HepG2 (cell line): ENCODE data around the gene NATD1. TPM values are rescaled to one million over a fixed set of nuclear protein-coding genes. Genes with fewer than 3 reads are reported as not detected.

ENCODE experiments used
- ATAC-seq: fragments of 200-7000 bp; cut with Tn5 transposase; 3 replicates; pipeline ENCODE4 v1.9.1; 2020; ENCODE audit warnings: mild to moderate bottlenecking, moderate library complexity
- BruUV-seq: library from RNA; stranded (reverse); fragments of 400-500 nt; replicated peaks from 2 replicates; lab custom pipeline; 2021; lab: Mats Ljungman, UMichigan
- CTCF ChIA-PET: fragments of 300-600 bp; formaldehyde crosslinking; extraction: SDS; loops from one replicate; lab custom pipeline; 2021; ENCODE audit warnings: low total read pairs, inconsistent platforms, low intra/inter-chr PET ratio; lab: Yijun Ruan, JAX
- POLR2A ChIA-PET: fragments of 350-600 bp; sonication (Branson Sonifier 250); formaldehyde crosslinking; loops from one replicate; lab custom pipeline; 2020; ENCODE audit warnings: antibody characterized with exemption, inconsistent platforms; lab: Yijun Ruan, JAX
- DNase-seq: peaks from one replicate; pipeline ENCODE4 v3.0.0-alpha.2; 2015; ENCODE audit warnings: low spot score
- FAIRE-seq: peaks from 3 replicates; lab custom pipeline; 2011; peaks lifted over from hg19 to GRCh38; lab: Jason Lieb, UNC
- H2AFZ ChIP-seq: one replicate; pipeline ENCODE4 v1.6.1; 2011; ENCODE audit warnings: low read length, inconsistent platforms
- H3K27ac ChIP-seq: fragments of 300-600 bp; 3 replicates; pipeline ENCODE4 v1.8.0; 2011; ENCODE audit warnings: mixed run types, mild to moderate bottlenecking, mixed read lengths, low read length, inconsistent platforms; ENCODE audit not compliant: insufficient read depth; ENCODE audit errors: extremely low read length
- H3K27me3 ChIP-seq, 2 experiments: fragments of 200-600 bp in 1 of 2; 2 replicates in 1 of 2; 3 replicates in 1 of 2; pipeline versions ENCODE4 v1.6.0 to v1.8.0; 2011; ENCODE audit warnings: low read length in 2 of 2, mild to moderate bottlenecking in 2 of 2, moderate library complexity in 2 of 2, inconsistent platforms in 1 of 2; ENCODE audit not compliant: insufficient read depth in 2 of 2, control insufficient read depth in 1 of 2
- H3K36me3 ChIP-seq, 2 experiments: fragments of 200-600 bp in 1 of 2; replicated peaks in 1 of 2; 2 replicates in 1 of 2; 3 replicates in 1 of 2; pipeline versions ENCODE4 v1.5.1 to v1.8.0; 2011; ENCODE audit warnings: low read length in 2 of 2, inconsistent platforms in 1 of 2; ENCODE audit not compliant: insufficient read depth in 2 of 2, control insufficient read depth in 1 of 2
- H3K4me1 ChIP-seq: 2 replicates; pipeline ENCODE4 v1.5.1; 2012; ENCODE audit warnings: low read length, inconsistent platforms; ENCODE audit not compliant: insufficient read depth
- H3K4me2 ChIP-seq: 2 replicates; pipeline ENCODE4 v1.6.0; 2011; ENCODE audit warnings: low read depth, low read length, inconsistent platforms
- H3K4me3 ChIP-seq, 3 experiments: fragments of 200-600 bp in 1 of 3; sonication (generic), shearing (Covaris generic) in 1 of 3; replicated peaks in 1 of 3; 2 replicates each; pipeline ENCODE4 v1.5.1; 2011 to 2016; ENCODE audit warnings: low read length in 3 of 3, inconsistent platforms in 2 of 3, low read depth in 2 of 3, mild to moderate bottlenecking in 2 of 3, control low read depth in 1 of 3, mixed read lengths in 1 of 3; ENCODE audit not compliant: insufficient read depth in 1 of 3
- H3K79me2 ChIP-seq: one replicate; pipeline ENCODE4 v1.6.1; 2011; ENCODE audit warnings: low read length, inconsistent platforms; ENCODE audit not compliant: insufficient read depth
- H3K9ac ChIP-seq: 2 replicates; pipeline ENCODE4 v1.6.0; 2011; ENCODE audit warnings: mild to moderate bottlenecking, low read depth, low read length, inconsistent platforms; ENCODE audit not compliant: insufficient read depth
- H3K9me3 ChIP-seq: 2 replicates; pipeline ENCODE4 v1.5.1; 2012; ENCODE audit warnings: mild to moderate bottlenecking, low read length
- H4K20me1 ChIP-seq: 2 replicates; pipeline ENCODE4 v1.6.0; 2011; ENCODE audit warnings: inconsistent platforms, mild to moderate bottlenecking, low read length, moderate library complexity; ENCODE audit not compliant: insufficient read depth
- ASH2L ChIP-seq: fragments of 300-600, 200-600 bp; sonication (generic); IDR thresholded peaks from 2 replicates; pipeline ENCODE4 v1.7.0; 2017; ENCODE audit warnings: low read depth, mild to moderate bottlenecking, moderate library complexity, mixed read lengths, low read length; ENCODE audit not compliant: insufficient read length
- FOXO4 ChIP-seq: sonication (generic); formaldehyde crosslinking; conservative IDR thresholded peaks from 2 replicates; pipeline ENCODE4 v1.8.1; 2023; ENCODE audit warnings: missing genetic modification reagents
- HMGXB4 ChIP-seq, 2 experiments: sonication (generic) in 1 of 2; formaldehyde crosslinking in 1 of 2; IDR thresholded peaks; 2 replicates each; pipeline versions ENCODE4 v1.4.0 to v1.6.1; 2018 to 2020; ENCODE audit warnings: missing genetic modification reagents in 2 of 2, borderline replicate concordance in 1 of 2, low read depth in 1 of 2, mild to moderate bottlenecking in 1 of 2, missing biosample characterization in 1 of 2
- MNT ChIP-seq: fragments of 450-650 bp; IDR thresholded peaks from 2 replicates; pipeline ENCODE4 v1.6.1; 2016
- PBX2 ChIP-seq: IDR thresholded peaks from 2 replicates; pipeline ENCODE4 v1.6.1; 2016; ENCODE audit warnings: control low read depth
- POLR2G ChIP-seq: fragments of 200-400 bp; formaldehyde crosslinking; IDR thresholded peaks from 2 replicates; pipeline ENCODE4 v1.6.1; 2018; ENCODE audit warnings: mild to moderate bottlenecking, low read depth, low read length, moderate library complexity
- SAP130 ChIP-seq: IDR thresholded peaks from 2 replicates; pipeline ENCODE4 v1.6.1; 2016; ENCODE audit warnings: low read depth
- TMF1 ChIP-seq: sonication (generic); formaldehyde crosslinking; IDR thresholded peaks from 2 replicates; pipeline ENCODE4 v1.8.1; 2022; ENCODE audit warnings: low read depth, missing genetic modification reagents
- ZFP36L2 ChIP-seq: sonication (generic); formaldehyde crosslinking; IDR thresholded peaks from 2 replicates; pipeline ENCODE4 v1.4.0; 2020; ENCODE audit warnings: missing genetic modification reagents
- ZIK1 ChIP-seq: sonication (generic); formaldehyde crosslinking; IDR thresholded peaks from 2 replicates; pipeline ENCODE4 v1.5.0; 2020; ENCODE audit warnings: mild to moderate bottlenecking, low read depth, missing genetic modification reagents, borderline replicate concordance
- ZNF547 ChIP-seq: sonication (generic); formaldehyde crosslinking; IDR thresholded peaks from 2 replicates; pipeline ENCODE4 v1.5.1; 2020; ENCODE audit warnings: mild to moderate bottlenecking, missing genetic modification reagents
- ZNF800 ChIP-seq: sonication (generic); formaldehyde crosslinking; IDR thresholded peaks from 2 replicates; pipeline ENCODE4 v1.4.0; 2020; ENCODE audit warnings: missing genetic modification reagents
- WGBS: methylation state at CpG from one replicate; pipeline ENCODE4 v1.1.6; 2017; ENCODE audit warnings: low lambda C conversion rate; 5-methylcytosine and 5-hydroxymethylcytosine counted together
- in situ Hi-C: cut with HindIII; loops from 2 replicates; pipeline ENCODE4 v1.10.0; 2017; ENCODE audit warnings: low pct_unique_long_range_greater_than_20kb; ENCODE audit not compliant: extremely low pct_ligation_motif_present
- intact Hi-C: fragments of 100-400 bp; cut with micrococcal nuclease; formaldehyde crosslinking; loops from one replicate; pipeline ENCODE4 v1.10.0; 2022; ENCODE audit not compliant: unreplicated experiment
- polyA plus RNA-seq, 8 experiments: library from polyadenylated mRNA; depleted of rRNA in 3 of 8; stranded (reverse) in 7 of 8; unstranded in 1 of 8; fragments of >200 nt; fragmentation: Illumina TruSeq in 4 of 8; extraction: Trizol in 4 of 8; gene quantifications; 2 replicates each; pipeline versions ENCODE4 v1.2.1 to v1.2.3, GENCODE V29; 2011 to 2016; ENCODE audit warnings: low read depth in 4 of 8, missing spikeins in 1 of 8, mixed read lengths in 1 of 8; ENCODE audit not compliant: insufficient read depth in 1 of 8
- total RNA-seq, 5 experiments: library from RNA; depleted of rRNA; stranded (reverse); fragments of >200 nt; fragmentation: Illumina TruSeq; extraction: Trizol; gene quantifications; 2 replicates each; pipeline ENCODE4 v1.2.3, GENCODE V29; 2016; ENCODE audit warnings: low read depth in 1 of 5

The NATD1 gene
- total and polyA plus RNA-seq, 2 of the 13 experiments (the other 11 are each of a cell fraction or from before 2014, with no cell fraction given), result 0.31 to 2.3 TPM

- ChIA-PET POLR2A (interaction anchor here (3.6 to 4.1 kb wide), 2 partner anchors 10 to 241 kb away, joined by 16 to 56 read pairs; partner anchors contain the start of gene USP22), CTCF (no interaction called here)
- peak within 1 kb of the TSS; percentile 90 for H3K27ac ChIP-seq
- DNase-seq (peak; percentile 97), FAIRE-seq (peak; percentile 43), ATAC-seq (peak; percentile 70)
- in situ Hi-C loops (loop anchor here (5.0 to 10.0 kb wide), 3 partner anchors 160 to 228 kb away; partner anchors contain the start of gene DHRS7B), intact Hi-C loops (loop anchor here (2.0 to 10.0 kb wide), 5 partner anchors 32 to 240 kb away; partner anchors contain the start of genes DHRS7B, NATD1, TMEM11 and USP22)
- H3K4me3 ChIP-seq, result peak within 1 kb of the TSS; percentile 82 to 96 (median 95)
- peaks cover 0 to 1% of the 10 kb centered on the region in 2 experiments; a peak in 2 of 5 replicates for H3K36me3 ChIP-seq
- no peaks in the 10 kb centered on the region for H3K9me3 ChIP-seq
- 2% methylated on average over 9 of the region's 88 CpGs for WGBS
- peak within 1 kb of the TSS; percentile 90 for H3K9ac ChIP-seq
- peaks cover 2 to 19% of the 10 kb centered on the region in 2 experiments; a peak in 4 of 5 replicates for H3K27me3 ChIP-seq
- peak within 1 kb of the TSS; percentile 93 for H3K4me2 ChIP-seq
- no TSS peak for BruUV-seq
- no peak within 1 kb of the TSS for H2AFZ ChIP-seq
- H3K79me2 ChIP-seq, result peaks cover 47% of the 10 kb centered on the region
- H4K20me1 ChIP-seq, result peaks cover 15% of the 10 kb centered on the region
- H3K4me1 ChIP-seq, result peaks cover 53% of the 10 kb centered on the region
- TF ChIP-seq HMGXB4 (CRISPR knock-in tag; IDR thresholded peaks at IDR 0.05; ENCODE audit: borderline replicate concordance in 1 of 2, low read depth in 1 of 2) (peak in 1 of 2 experiments; percentile 39; a peak in 1 of 4 replicates), ZNF800 (0 out of 2 replicates have a peak, but pooled peaks have one; percentile 12), ZNF547 (CRISPR knock-in tag) (peak; percentile 59; the same call in 1 of the 2 replicates), PBX2 (peak; percentile 87), SAP130 (CRISPR knock-in tag) (peak; percentile 81), TMF1 (CRISPR knock-in tag) (0 out of 2 replicates have a peak, but pooled peaks have one; percentile 44), MNT (peak; percentile 36; the same call in 1 of the 2 replicates), POLR2G (peak; percentile 91), ZIK1 (CRISPR knock-in tag) (0 out of 2 replicates have a peak, but pooled peaks have one; percentile 79), ASH2L (peak; percentile 56), ZFP36L2 (CRISPR knock-in tag) (no peak), FOXO4 (0 out of 2 replicates have a peak, but pooled peaks have one; percentile 88)
Measured at GRCh38 chr17:21284319-21285163, 31.3 kb upstream of the NATD1 start, which contains the start of gene MAP2K3. Gene MAP2K3 (plus strand): TSS chr17:21284711. CDS start chr17:21284921, 210 bp downstream.
